HCT116 (cell line): Measurements from ENCODE around the gene DNAJB8. TPM values are rescaled to one million over a fixed set of nuclear protein-coding genes. Genes with fewer than 3 reads are reported as not detected.

ENCODE experiments used
- ATAC-seq: fragments of 200-7000 bp; cut with Tn5 transposase; 2 replicates; pipeline ENCODE4 v1.9.1; 2020; ENCODE audit warnings: mild to moderate bottlenecking, moderate library complexity
- BruUV-seq: library from RNA; stranded (reverse); fragments of 400-500 nt; replicated peaks from 2 replicates; lab custom pipeline; 2021; lab: Mats Ljungman, UMichigan
- CTCF ChIA-PET: fragments of 300-600 bp; sonication (Branson Sonifier 250); formaldehyde crosslinking; loops from one replicate; lab custom pipeline; 2021; ENCODE audit warnings: antibody characterized with exemption; lab: Charles Lee
- POLR2A ChIA-PET: fragments of 300-600, 350-600 bp; sonication (Branson Sonifier 250); formaldehyde crosslinking; loops from one replicate; lab custom pipeline; 2021; ENCODE audit warnings: antibody characterized with exemption; lab: Charles Lee
- RAD21 ChIA-PET, 2 experiments: fragments of 300-600 bp; sonication (Branson Sonifier 250); formaldehyde crosslinking; loops; one replicate each; lab custom pipeline; 2023; ENCODE audit warnings: low total read pairs in 2 of 2; ENCODE audit not compliant: uncharacterized antibody in 2 of 2, unreplicated experiment in 2 of 2, low non-redundant PET in 1 of 2; lab: Charles Lee
- DNase-seq: peaks from one replicate; pipeline ENCODE4 v3.0.0-alpha.2; 2010; ENCODE audit warnings: low read depth, low spot score
- H2AFZ ChIP-seq: fragments of 200-600 bp; shearing (Covaris generic), sonication (generic); 2 replicates; pipeline ENCODE4 v1.6.1; 2017; ENCODE audit warnings: low read depth, mixed run types, mixed read lengths, antibody characterized with exemption, low read length; ENCODE audit not compliant: poor library complexity, severe bottlenecking
- H3K27ac ChIP-seq: 2 replicates; pipeline ENCODE4 v1.5.1; 2012; ENCODE audit warnings: low read depth, low read length
- H3K27me3 ChIP-seq: fragments of 200-600 bp; sonication (generic); 2 replicates; pipeline ENCODE4 v1.6.1; 2016; ENCODE audit warnings: mixed run types, low read length, mixed read lengths; ENCODE audit not compliant: insufficient read depth
- H3K36me3 ChIP-seq, 2 experiments: fragments of 200-500 bp in 1 of 2; fragments of 200-600 bp in 1 of 2; sonication (Bioruptor generic) in 1 of 2; sonication (generic) in 1 of 2; 2 replicates each; pipeline versions ENCODE4 v1.5.1 to v1.6.1; 2014 to 2016; ENCODE audit warnings: low read length in 2 of 2, inconsistent platforms in 1 of 2, mixed read lengths in 1 of 2, mixed run types in 1 of 2; ENCODE audit not compliant: insufficient read depth in 2 of 2, control insufficient read depth in 1 of 2
- H3K4me1 ChIP-seq, 2 experiments: fragments of 200-600 bp in 1 of 2; sonication (generic) in 1 of 2; 2 replicates each; pipeline versions ENCODE4 v1.5.1 to v1.6.1; 2012 to 2017; ENCODE audit warnings: low read length in 2 of 2, inconsistent platforms in 1 of 2, mild to moderate bottlenecking in 1 of 2, mixed read lengths in 1 of 2, mixed run types in 1 of 2, moderate library complexity in 1 of 2; ENCODE audit not compliant: insufficient read depth in 2 of 2, control insufficient read depth in 1 of 2
- H3K4me2 ChIP-seq: fragments of 200-600 bp; sonication (generic); 2 replicates; pipeline ENCODE4 v1.6.1; 2017; ENCODE audit warnings: mixed run types, low read length, mixed read lengths
- H3K4me3 ChIP-seq, 2 experiments: fragments of 200-600 bp in 1 of 2; sonication (generic) in 1 of 2; replicated peaks in 1 of 2; 2 replicates each; pipeline ENCODE4 v1.5.1; 2011 to 2016; ENCODE audit warnings: low read length in 2 of 2, control low read depth in 1 of 2, low read depth in 1 of 2, mild to moderate bottlenecking in 1 of 2, mixed read lengths in 1 of 2, mixed run types in 1 of 2
- H3K79me2 ChIP-seq: fragments of 200-600 bp; sonication (generic); 2 replicates; pipeline ENCODE4 v1.6.1; 2017; ENCODE audit warnings: mild to moderate bottlenecking, mixed run types, low read length, moderate library complexity, mixed read lengths; ENCODE audit not compliant: insufficient read depth
- H3K9ac ChIP-seq: fragments of 200-600 bp; sonication (generic); 2 replicates; pipeline ENCODE4 v1.6.1; 2016; ENCODE audit warnings: low read length, mixed read lengths
- H3K9me2 ChIP-seq: fragments of 200-600 bp; sonication (generic), shearing (Covaris generic); 2 replicates; pipeline ENCODE4 v1.6.1; 2017; ENCODE audit warnings: mixed run types, mild to moderate bottlenecking, moderate library complexity; ENCODE audit not compliant: insufficient read depth
- H3K9me3 ChIP-seq, 2 experiments: fragments of 200-500 bp in 1 of 2; fragments of 200-600 bp in 1 of 2; sonication (Bioruptor generic) in 1 of 2; sonication (generic) in 1 of 2; 2 replicates each; pipeline ENCODE4 v1.6.1; 2014 to 2017; ENCODE audit warnings: low read length in 2 of 2, mixed read lengths in 2 of 2, inconsistent platforms in 1 of 2, low read depth in 1 of 2, mild to moderate bottlenecking in 1 of 2, mixed run types in 1 of 2, moderate library complexity in 1 of 2; ENCODE audit not compliant: control insufficient read depth in 1 of 2, insufficient read depth in 1 of 2
- H4K20me1 ChIP-seq: fragments of 200-600 bp; sonication (generic), shearing (Covaris generic); 2 replicates; pipeline ENCODE4 v1.6.1; 2017; ENCODE audit warnings: mixed run types, mild to moderate bottlenecking, moderate library complexity; ENCODE audit not compliant: insufficient read depth
- CEBPB ChIP-seq: IDR thresholded peaks from 2 replicates; pipeline ENCODE4 v1.6.1; 2012; ENCODE audit warnings: low read depth
- EGR1 ChIP-seq: IDR thresholded peaks from 2 replicates; pipeline ENCODE4 v1.6.1; 2012; ENCODE audit warnings: low read depth
- ELF1 ChIP-seq: IDR thresholded peaks from 2 replicates; pipeline ENCODE4 v1.6.1; 2012; ENCODE audit warnings: low read depth, borderline replicate concordance
- EZH2 ChIP-seq: fragments of 200-600 bp; sonication (generic); IDR thresholded peaks from 2 replicates; pipeline ENCODE4 v1.6.1; 2017; ENCODE audit warnings: antibody characterized with exemption, mixed run types
- EZH2phosphoT487 ChIP-seq: fragments of 200-600 bp; IDR thresholded peaks from 2 replicates; pipeline ENCODE4 v1.6.1; 2018; ENCODE audit warnings: antibody characterized with exemption, borderline replicate concordance
- FOSL1 ChIP-seq: IDR thresholded peaks from 2 replicates; pipeline ENCODE4 v1.6.1; 2012; ENCODE audit warnings: low read depth
- POLR2A ChIP-seq: IDR thresholded peaks from 2 replicates; pipeline ENCODE4 v1.7.0; 2011; ENCODE audit warnings: borderline replicate concordance; ENCODE audit not compliant: insufficient read depth, insufficient read length; ENCODE audit errors: extremely low read depth
- RAD21 ChIP-seq: IDR thresholded peaks from 2 replicates; pipeline ENCODE4 v1.6.1; 2012; ENCODE audit warnings: low read depth, mild to moderate bottlenecking
- SIN3A ChIP-seq: IDR thresholded peaks from 2 replicates; pipeline ENCODE4 v1.6.1; 2012; ENCODE audit warnings: low read depth
- SRF ChIP-seq: IDR thresholded peaks from 2 replicates; pipeline ENCODE4 v1.6.1; 2012; ENCODE audit warnings: low read depth
- YY1 ChIP-seq: IDR thresholded peaks from 2 replicates; pipeline ENCODE4 v1.6.1; 2011; ENCODE audit warnings: low read length, low read depth, moderate library complexity, mild to moderate bottlenecking; ENCODE audit not compliant: insufficient replicate concordance; ENCODE audit errors: extremely low read depth
- ZNF274 ChIP-seq: fragments of 200-500 bp; sonication (Bioruptor generic); IDR thresholded peaks from 2 replicates; pipeline ENCODE4 v1.6.1; 2014; ENCODE audit warnings: mild to moderate bottlenecking, low read depth, low read length, inconsistent platforms
- intact Hi-C: fragments of 100-400 bp; cut with micrococcal nuclease; formaldehyde crosslinking; loops from 2 replicates; pipeline ENCODE4 v1.10.0; 2022
- total RNA-seq: library from RNA; stranded (reverse); gene quantifications from one replicate; pipeline ENCODE4 v1.2.1, GENCODE V29; 2021; ENCODE audit not compliant: unreplicated experiment
- TF ChIP-seq, protein P1 (sequence below): IDR thresholded peaks from 2 replicates; pipeline ENCODE4 v1.6.1; 2012
- TF ChIP-seq, protein P2 (sequence below): IDR thresholded peaks from 2 replicates; pipeline ENCODE4 v1.6.1; 2012
- TF ChIP-seq, protein P3 (sequence below): IDR thresholded peaks from 2 replicates; pipeline ENCODE4 v1.6.1; 2012; ENCODE audit warnings: low read depth
- TF ChIP-seq, protein P4 (sequence below): IDR thresholded peaks from 2 replicates; pipeline ENCODE4 v1.6.1; 2011; ENCODE audit warnings: mild to moderate bottlenecking, low read length, moderate library complexity; ENCODE audit not compliant: insufficient replicate concordance; ENCODE audit errors: extremely low read depth

The DNAJB8 gene
- total RNA-seq, 1 experiment from 2014 or later = not detected

DNA sequence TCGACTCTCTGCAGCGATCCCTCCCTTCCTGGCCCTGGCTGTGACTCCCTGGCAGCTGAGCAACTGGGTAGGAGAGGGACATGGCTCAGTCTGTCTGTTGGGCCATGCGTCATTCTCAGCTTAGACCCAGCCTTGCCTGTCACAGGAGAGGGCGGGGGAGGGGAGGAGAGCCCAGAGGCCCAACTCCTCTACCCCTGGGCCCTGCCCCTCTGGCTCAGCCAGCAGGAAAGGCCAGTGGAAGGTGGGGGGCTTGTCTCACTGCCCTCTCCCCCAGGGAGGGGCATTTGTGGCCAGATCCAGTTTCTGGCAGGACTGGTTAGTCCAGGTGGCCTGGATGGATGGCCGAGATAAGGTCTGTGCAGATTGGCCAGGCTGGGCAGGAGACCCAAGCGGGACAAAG, 31.6 kb downstream of the DNAJB8 start:
- DNase-seq (no peak), ATAC-seq (no peak; the same call in 1 of the 2 replicates)
- H3K9me3 ChIP-seq = no peaks in the 10 kb centered on the region
- peaks cover 9 to 30% of the 10 kb centered on the region in 2 experiments; a peak in 3 of 4 replicates for H3K4me1 ChIP-seq
- H3K27ac ChIP-seq = no peak overlapping the region
- no peak overlapping the region for H3K4me3 ChIP-seq
- BruUV-seq = no TSS peak
- no peaks in the 10 kb centered on the region for H3K79me2 ChIP-seq
- H3K36me3 ChIP-seq = no peaks in the 10 kb centered on the region
- no peak overlapping the region for H3K4me2 ChIP-seq
- H3K27me3 ChIP-seq = no peaks in the 10 kb centered on the region
- CTCF ChIA-PET = interaction anchor here (0.8 kb wide), 1 partner anchor 10 kb away, joined by 3 read pairs; no protein-coding TSS in a partner anchor
- no peak overlapping the region for H3K9ac ChIP-seq
- TF ChIP-seq, protein P1, sequence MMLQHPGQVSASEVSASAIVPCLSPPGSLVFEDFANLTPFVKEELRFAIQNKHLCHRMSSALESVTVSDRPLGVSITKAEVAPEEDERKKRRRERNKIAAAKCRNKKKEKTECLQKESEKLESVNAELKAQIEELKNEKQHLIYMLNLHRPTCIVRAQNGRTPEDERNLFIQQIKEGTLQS = no peak
- TF ChIP-seq SRF (no peak), POLR2A (no peak), EZH2phosphoT487 (no peak), YY1 (no peak)
- TF ChIP-seq, protein P2, sequence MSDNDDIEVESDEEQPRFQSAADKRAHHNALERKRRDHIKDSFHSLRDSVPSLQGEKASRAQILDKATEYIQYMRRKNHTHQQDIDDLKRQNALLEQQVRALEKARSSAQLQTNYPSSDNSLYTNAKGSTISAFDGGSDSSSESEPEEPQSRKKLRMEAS = no peak
- TF ChIP-seq, all 23 proteins: peak for 0
- RAD21 ChIA-PET = no interaction called here
- Histone ChIP-seq H2AFZ (no peak overlapping the region), H4K20me1 (no peaks in the 10 kb centered on the region), H3K9me2 (no peaks in the 10 kb centered on the region)
- intact Hi-C loops = no loop called here
- POLR2A ChIA-PET = no interaction called here

DNA sequence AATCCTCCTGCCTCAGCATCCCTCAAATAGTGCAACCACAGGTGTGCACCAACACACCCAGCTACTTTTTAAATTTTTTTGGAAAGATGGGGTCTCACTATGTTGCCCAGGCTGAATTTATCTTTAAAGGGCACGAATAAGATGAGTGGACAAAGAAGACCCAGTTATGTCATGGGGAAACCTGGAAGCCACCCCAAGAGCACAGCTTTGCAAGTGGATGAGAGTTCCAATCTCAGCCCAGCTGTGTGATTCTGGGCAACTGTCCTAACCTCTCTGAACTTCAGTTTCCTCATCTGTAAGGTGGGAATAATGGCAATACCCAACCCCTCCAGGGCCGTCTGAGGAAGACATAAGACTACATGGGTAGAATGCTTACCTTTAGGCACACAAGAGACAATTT, 32.2 kb downstream of the DNAJB8 start:
- Histone ChIP-seq H3K79me2 (no peaks in the 10 kb centered on the region), H4K20me1 (no peaks in the 10 kb centered on the region), H3K9me3 (no peaks in the 10 kb centered on the region), H3K4me3 (no peak overlapping the region), H2AFZ (no peak overlapping the region), H3K9me2 (no peaks in the 10 kb centered on the region), H3K27me3 (no peaks in the 10 kb centered on the region), H3K4me1 (peaks cover 9 to 30% of the 10 kb centered on the region in 2 experiments; a peak in 3 of 4 replicates), H3K27ac (no peak overlapping the region), H3K4me2 (no peak overlapping the region), H3K9ac (no peak overlapping the region), H3K36me3 (no peaks in the 10 kb centered on the region)
- BruUV-seq = no TSS peak
- DNase-seq (no peak), ATAC-seq (no peak)
- ChIA-PET CTCF (interaction anchor here (0.8 kb wide), 1 partner anchor 10 kb away, joined by 3 read pairs; no protein-coding TSS in a partner anchor), RAD21 (no interaction called here), POLR2A (no interaction called here)
- intact Hi-C loops = no loop called here
- TF ChIP-seq, protein P3, sequence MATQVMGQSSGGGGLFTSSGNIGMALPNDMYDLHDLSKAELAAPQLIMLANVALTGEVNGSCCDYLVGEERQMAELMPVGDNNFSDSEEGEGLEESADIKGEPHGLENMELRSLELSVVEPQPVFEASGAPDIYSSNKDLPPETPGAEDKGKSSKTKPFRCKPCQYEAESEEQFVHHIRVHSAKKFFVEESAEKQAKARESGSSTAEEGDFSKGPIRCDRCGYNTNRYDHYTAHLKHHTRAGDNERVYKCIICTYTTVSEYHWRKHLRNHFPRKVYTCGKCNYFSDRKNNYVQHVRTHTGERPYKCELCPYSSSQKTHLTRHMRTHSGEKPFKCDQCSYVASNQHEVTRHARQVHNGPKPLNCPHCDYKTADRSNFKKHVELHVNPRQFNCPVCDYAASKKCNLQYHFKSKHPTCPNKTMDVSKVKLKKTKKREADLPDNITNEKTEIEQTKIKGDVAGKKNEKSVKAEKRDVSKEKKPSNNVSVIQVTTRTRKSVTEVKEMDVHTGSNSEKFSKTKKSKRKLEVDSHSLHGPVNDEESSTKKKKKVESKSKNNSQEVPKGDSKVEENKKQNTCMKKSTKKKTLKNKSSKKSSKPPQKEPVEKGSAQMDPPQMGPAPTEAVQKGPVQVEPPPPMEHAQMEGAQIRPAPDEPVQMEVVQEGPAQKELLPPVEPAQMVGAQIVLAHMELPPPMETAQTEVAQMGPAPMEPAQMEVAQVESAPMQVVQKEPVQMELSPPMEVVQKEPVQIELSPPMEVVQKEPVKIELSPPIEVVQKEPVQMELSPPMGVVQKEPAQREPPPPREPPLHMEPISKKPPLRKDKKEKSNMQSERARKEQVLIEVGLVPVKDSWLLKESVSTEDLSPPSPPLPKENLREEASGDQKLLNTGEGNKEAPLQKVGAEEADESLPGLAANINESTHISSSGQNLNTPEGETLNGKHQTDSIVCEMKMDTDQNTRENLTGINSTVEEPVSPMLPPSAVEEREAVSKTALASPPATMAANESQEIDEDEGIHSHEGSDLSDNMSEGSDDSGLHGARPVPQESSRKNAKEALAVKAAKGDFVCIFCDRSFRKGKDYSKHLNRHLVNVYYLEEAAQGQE = no peak
- TF ChIP-seq POLR2A = no peak
- TF ChIP-seq FOSL1 = no peak
- no peak for TF ChIP-seq RAD21
- no peak for TF ChIP-seq YY1
- TF ChIP-seq SIN3A = no peak
- TF ChIP-seq CEBPB = no peak
- TF ChIP-seq, protein P4, sequence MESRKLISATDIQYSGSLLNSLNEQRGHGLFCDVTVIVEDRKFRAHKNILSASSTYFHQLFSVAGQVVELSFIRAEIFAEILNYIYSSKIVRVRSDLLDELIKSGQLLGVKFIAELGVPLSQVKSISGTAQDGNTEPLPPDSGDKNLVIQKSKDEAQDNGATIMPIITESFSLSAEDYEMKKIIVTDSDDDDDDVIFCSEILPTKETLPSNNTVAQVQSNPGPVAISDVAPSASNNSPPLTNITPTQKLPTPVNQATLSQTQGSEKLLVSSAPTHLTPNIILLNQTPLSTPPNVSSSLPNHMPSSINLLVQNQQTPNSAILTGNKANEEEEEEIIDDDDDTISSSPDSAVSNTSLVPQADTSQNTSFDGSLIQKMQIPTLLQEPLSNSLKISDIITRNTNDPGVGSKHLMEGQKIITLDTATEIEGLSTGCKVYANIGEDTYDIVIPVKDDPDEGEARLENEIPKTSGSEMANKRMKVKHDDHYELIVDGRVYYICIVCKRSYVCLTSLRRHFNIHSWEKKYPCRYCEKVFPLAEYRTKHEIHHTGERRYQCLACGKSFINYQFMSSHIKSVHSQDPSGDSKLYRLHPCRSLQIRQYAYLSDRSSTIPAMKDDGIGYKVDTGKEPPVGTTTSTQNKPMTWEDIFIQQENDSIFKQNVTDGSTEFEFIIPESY = no peak
- no peak for TF ChIP-seq EZH2
- no peak for TF ChIP-seq ELF1
- TF ChIP-seq EGR1 = no peak
- no peak for TF ChIP-seq ZNF274
